BJ (cell line): ENCODE data around the gene GRIK3. TPM values are rescaled to one million over a fixed set of nuclear protein-coding genes. Genes with fewer than 3 reads are reported as not detected.

ENCODE experiments used
- CTCF ChIA-PET: fragments of 350-600 bp; formaldehyde crosslinking; extraction: SDS; loops from one replicate; lab custom pipeline; 2021; ENCODE audit warnings: antibody characterized with exemption, inconsistent platforms; lab: Yijun Ruan, JAX
- POLR2A ChIA-PET: fragments of 300-600 bp; sonication (Branson Sonifier 250); formaldehyde crosslinking; extraction: SDS; loops from one replicate; lab custom pipeline; 2021; ENCODE audit warnings: antibody characterized with exemption; lab: Charles Lee
- DNase-seq: peaks from one replicate; pipeline ENCODE4 v3.0.0-alpha.2; 2011; ENCODE audit warnings: low read depth
- H3K27me3 ChIP-seq: 2 replicates; pipeline ENCODE4 v1.6.0; 2011; ENCODE audit warnings: low read length; ENCODE audit not compliant: control insufficient read depth, insufficient read depth
- H3K36me3 ChIP-seq: 2 replicates; pipeline ENCODE4 v1.5.1; 2011; ENCODE audit warnings: low read length; ENCODE audit not compliant: control insufficient read depth, insufficient read depth
- H3K4me3 ChIP-seq: 2 replicates; pipeline ENCODE4 v1.5.1; 2011; ENCODE audit warnings: low read depth, mild to moderate bottlenecking, control low read depth, low read length
- polyA plus RNA-seq: library from polyadenylated mRNA; depleted of rRNA; stranded (reverse); fragments of >200 nt; gene quantifications from 2 replicates; pipeline ENCODE4 v1.2.3, GENCODE V29; 2011
- TF ChIP-seq, protein P1 (sequence below): IDR thresholded peaks from 2 replicates; pipeline ENCODE4 v1.5.1; 2011; ENCODE audit warnings: low read depth, mild to moderate bottlenecking, control low read depth, inconsistent platforms, low read length, moderate library complexity; ENCODE audit not compliant: insufficient read depth

Gene GRIK3
- polyA plus RNA-seq, 1 experiment = not detected

DNA sequence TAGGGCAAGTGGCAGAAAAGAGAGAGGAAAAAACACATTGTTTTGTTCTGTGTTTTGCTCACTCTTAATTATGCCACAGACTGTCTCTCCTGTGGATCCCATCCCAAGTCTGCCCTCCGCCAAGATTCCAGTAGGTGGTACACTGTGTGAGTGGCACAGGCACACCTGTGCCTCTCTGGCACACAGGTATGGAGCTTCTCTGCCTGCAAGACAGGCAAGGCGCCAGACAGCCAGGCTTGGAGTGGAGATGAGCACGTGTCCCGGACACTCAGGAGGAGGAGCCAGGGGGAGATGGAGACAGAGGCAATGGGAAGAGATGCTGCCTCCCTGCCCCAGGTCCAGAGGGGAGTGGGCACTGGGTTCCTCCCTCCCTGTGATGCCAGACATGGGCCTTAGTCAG, 6.5 kb upstream of the GRIK3 start:
- Histone ChIP-seq H3K27me3 (peaks cover 12% of the 10 kb centered on the region), H3K4me3 (no peak overlapping the region), H3K36me3 (no peaks in the 10 kb centered on the region)
- TF ChIP-seq, protein P1, sequence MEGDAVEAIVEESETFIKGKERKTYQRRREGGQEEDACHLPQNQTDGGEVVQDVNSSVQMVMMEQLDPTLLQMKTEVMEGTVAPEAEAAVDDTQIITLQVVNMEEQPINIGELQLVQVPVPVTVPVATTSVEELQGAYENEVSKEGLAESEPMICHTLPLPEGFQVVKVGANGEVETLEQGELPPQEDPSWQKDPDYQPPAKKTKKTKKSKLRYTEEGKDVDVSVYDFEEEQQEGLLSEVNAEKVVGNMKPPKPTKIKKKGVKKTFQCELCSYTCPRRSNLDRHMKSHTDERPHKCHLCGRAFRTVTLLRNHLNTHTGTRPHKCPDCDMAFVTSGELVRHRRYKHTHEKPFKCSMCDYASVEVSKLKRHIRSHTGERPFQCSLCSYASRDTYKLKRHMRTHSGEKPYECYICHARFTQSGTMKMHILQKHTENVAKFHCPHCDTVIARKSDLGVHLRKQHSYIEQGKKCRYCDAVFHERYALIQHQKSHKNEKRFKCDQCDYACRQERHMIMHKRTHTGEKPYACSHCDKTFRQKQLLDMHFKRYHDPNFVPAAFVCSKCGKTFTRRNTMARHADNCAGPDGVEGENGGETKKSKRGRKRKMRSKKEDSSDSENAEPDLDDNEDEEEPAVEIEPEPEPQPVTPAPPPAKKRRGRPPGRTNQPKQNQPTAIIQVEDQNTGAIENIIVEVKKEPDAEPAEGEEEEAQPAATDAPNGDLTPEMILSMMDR = no peak
- POLR2A ChIA-PET = no interaction called here
- DNase-seq = no peak
- CTCF ChIA-PET = no interaction called here

DNA sequence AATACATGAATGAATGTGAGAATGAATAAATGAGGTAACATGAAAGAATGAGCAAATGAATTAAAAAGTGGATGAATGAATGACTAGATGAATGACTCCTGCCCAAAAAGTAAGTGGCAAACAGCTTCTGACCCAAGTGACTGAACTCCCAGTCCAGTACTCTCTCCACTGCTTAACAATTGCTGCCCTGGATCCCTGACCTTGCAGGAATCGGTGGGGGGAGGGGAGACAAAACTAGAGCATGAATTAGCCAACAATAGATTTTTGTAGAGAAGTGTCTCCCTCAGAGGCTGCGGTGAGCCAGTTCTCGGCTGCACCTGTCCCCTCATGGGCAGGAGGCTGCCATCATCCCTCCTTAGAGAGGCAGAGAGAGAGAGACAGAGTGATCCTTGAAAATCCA, 5.9 kb upstream of the GRIK3 start:
- Histone ChIP-seq H3K27me3 (peaks cover 15% of the 10 kb centered on the region), H3K36me3 (no peaks in the 10 kb centered on the region), H3K4me3 (no peak overlapping the region)
- DNase-seq = no peak
- CTCF ChIA-PET = no interaction called here
- POLR2A ChIA-PET = no interaction called here
- TF ChIP-seq, protein P1 = no peak

DNA sequence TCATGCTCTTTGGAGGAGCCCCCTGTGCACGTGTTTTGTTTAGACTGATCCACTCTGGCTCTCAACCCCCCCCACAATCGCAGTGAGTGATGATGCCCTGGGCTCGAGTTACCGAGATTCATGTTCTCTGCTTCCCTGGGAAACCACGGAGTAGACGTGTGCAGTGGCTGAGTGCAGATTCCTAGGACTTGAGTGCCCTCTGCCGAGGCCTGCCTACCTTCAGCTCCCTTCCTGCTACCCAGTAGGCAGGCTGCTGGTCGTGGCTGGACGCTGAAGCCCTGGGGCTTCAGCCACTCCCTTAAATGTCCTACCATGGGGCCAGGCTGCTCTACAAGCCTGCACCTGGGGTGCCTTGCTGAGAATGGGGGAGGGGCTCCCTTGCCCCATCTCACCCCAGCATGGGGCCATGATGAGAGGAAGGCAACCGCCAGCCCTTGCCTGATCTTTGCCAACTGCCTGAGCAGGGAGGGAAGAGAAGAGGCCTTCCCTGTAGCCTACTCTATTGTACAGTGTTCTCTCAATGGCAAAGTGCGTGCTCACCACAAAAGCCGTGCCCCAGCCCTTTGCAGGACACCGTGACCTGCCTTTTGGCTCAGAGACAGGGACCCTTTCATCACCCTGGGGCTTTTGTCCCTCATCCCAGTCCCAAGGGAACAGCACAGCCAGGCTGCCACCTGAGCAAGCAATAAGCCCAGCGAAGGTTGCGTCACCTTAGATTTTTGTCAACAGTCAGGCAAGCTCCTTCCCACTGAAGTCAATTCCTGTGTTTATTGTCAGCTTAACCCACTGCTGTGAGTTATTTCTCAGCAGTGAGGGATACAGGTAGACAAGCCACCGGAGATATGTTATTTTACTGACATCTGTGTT, 4.1 kb upstream of the GRIK3 start:
- Histone ChIP-seq H3K36me3 (no peaks in the 10 kb centered on the region), H3K4me3 (no peak overlapping the region), H3K27me3 (peaks cover 20% of the 10 kb centered on the region)
- POLR2A ChIA-PET = no interaction called here
- no peak for DNase-seq
- TF ChIP-seq, protein P1 = no peak
- CTCF ChIA-PET = no interaction called here

DNA sequence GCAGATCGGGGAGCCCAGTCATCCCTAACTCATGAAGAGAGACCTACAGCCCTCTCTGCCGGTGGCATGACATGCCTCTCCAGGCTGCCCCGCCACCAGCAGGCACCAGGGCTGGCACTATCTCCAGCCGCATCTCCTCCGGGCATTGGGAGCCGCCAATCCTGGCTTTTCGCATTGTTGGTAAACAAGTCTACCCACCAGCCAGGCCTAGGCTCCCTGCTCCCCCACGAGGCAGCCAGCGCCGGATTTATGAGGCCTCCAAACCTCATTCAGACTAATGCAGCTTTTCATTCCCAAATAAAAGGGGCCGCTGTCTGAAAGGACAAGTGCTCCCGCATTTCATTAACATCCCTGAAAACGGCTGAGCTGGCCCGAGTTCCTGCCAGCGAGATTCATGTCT, 3.4 kb upstream of the GRIK3 start:
- no peak for DNase-seq
- Histone ChIP-seq H3K27me3 (peaks cover 23% of the 10 kb centered on the region), H3K4me3 (no peak overlapping the region), H3K36me3 (no peaks in the 10 kb centered on the region)
- TF ChIP-seq, protein P1 = no peak
- ChIA-PET CTCF (no interaction called here), POLR2A (no interaction called here)

DNA sequence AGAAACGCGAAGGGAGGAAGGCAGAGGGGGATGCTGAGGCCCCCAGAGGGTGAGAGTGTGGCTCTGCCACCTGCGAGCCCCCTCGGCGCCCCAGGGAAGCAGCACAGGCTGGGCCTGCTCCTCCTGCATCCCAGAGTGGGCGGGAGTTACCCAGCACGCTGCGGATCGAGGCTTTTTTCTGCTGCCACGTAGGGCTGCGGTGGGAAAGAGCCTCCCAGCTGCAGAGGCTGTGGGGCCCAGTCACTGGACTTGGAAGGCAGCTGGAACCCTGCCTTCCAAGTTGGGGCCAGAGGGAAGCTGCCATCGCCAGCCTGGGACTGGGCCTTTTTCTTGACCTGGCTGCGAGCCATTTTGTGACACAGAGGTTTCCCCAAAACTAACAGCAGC, 2.3 kb upstream of the GRIK3 start:
- POLR2A ChIA-PET = no interaction called here
- Histone ChIP-seq H3K4me3 (no peak overlapping the region), H3K36me3 (no peaks in the 10 kb centered on the region), H3K27me3 (peaks cover 33% of the 10 kb centered on the region)
- TF ChIP-seq, protein P1 = no peak
- CTCF ChIA-PET = no interaction called here
- DNase-seq = no peak
